GM12873 (cell line): Measurements from ENCODE around the gene WDR36.

Experiments
- CTCF ChIP-seq: IDR thresholded peaks from 2 replicates; pipeline ENCODE4 v1.5.1; 2012; ENCODE audit warnings: low read depth, mild to moderate bottlenecking, moderate library complexity, low read length, control low read depth; ENCODE audit not compliant: insufficient read depth; ENCODE audit errors: missing control alignments

WDR36 gene

GRCh38 chr5:111153483-111153882, 61.3 kb downstream of the WDR36 start:
- no peak for TF ChIP-seq CTCF

- TF ChIP-seq CTCF = no peak
Measured at GRCh38 chr5:111153945-111154344, 61.8 kb downstream of the WDR36 start.

GRCh38 chr5:111158105-111158744, 66.1 kb downstream of the WDR36 start:
- peak; percentile 100 for TF ChIP-seq CTCF

GRCh38 chr5:111159845-111160244, 67.7 kb downstream of the WDR36 start:
- TF ChIP-seq CTCF = peak; percentile 1

GRCh38 chr5:111163000-111163399, 70.9 kb downstream of the WDR36 start:
- TF ChIP-seq CTCF = no peak

- no peak for TF ChIP-seq CTCF
Measured at GRCh38 chr5:111165058-111165457, 72.9 kb downstream of the WDR36 start.

GRCh38 chr5:111167551-111167950, 75.4 kb downstream of the WDR36 start:
- TF ChIP-seq CTCF = no peak
